MM.1S (cell line): Measurements from ENCODE around the gene GMPPA.

Source experiments
- DNase-seq: peaks from one replicate; pipeline ENCODE4 v3.0.0-alpha.2; 2015
- H2AFZ ChIP-seq: fragments of 300-600 bp; sonication (generic); 2 replicates; pipeline ENCODE4 v1.6.0; 2016; ENCODE audit warnings: antibody characterized with exemption, low read length
- H3F3A ChIP-seq: fragments of 300-600 bp; sonication (generic); 2 replicates; pipeline ENCODE4 v1.6.1; 2016; ENCODE audit warnings: mild to moderate bottlenecking, antibody characterized with exemption, low read length, moderate library complexity, mixed read lengths; ENCODE audit not compliant: insufficient read depth
- H3K27ac ChIP-seq: fragments of 300-600 bp; sonication (generic); 2 replicates; pipeline ENCODE4 v1.5.1; 2016; ENCODE audit warnings: mild to moderate bottlenecking, low read length
- H3K27me3 ChIP-seq: fragments of 300-600 bp; sonication (generic); replicated peaks from 2 replicates; pipeline ENCODE4 v1.6.0; 2016; ENCODE audit warnings: low read length; ENCODE audit not compliant: insufficient read depth
- H3K36me3 ChIP-seq: fragments of 300-600 bp; sonication (generic); replicated peaks from 2 replicates; pipeline ENCODE4 v1.6.1; 2016; ENCODE audit warnings: mild to moderate bottlenecking, low read length, mixed read lengths; ENCODE audit not compliant: insufficient read depth
- H3K4me1 ChIP-seq: fragments of 300-600 bp; sonication (generic); 2 replicates; pipeline ENCODE4 v1.6.1; 2016; ENCODE audit warnings: low read length, mixed read lengths
- H3K4me2 ChIP-seq: fragments of 300-600 bp; sonication (generic); 2 replicates; pipeline ENCODE4 v1.6.0; 2016; ENCODE audit warnings: low read depth, low read length
- H3K4me3 ChIP-seq: fragments of 300-600 bp; sonication (generic); 2 replicates; pipeline ENCODE4 v1.5.1; 2016; ENCODE audit warnings: low read length, mixed read lengths
- H3K79me2 ChIP-seq: fragments of 300-600 bp; sonication (generic); 2 replicates; pipeline ENCODE4 v1.6.1; 2016; ENCODE audit warnings: mixed run types, low read length, mixed read lengths
- H3K9ac ChIP-seq: fragments of 300-600 bp; sonication (generic); 2 replicates; pipeline ENCODE4 v1.6.1; 2016; ENCODE audit warnings: low read length, mixed read lengths
- H3K9me2 ChIP-seq: fragments of 300-600 bp; sonication (generic); replicated peaks from 2 replicates; pipeline ENCODE4 v1.6.1; 2016; ENCODE audit warnings: mild to moderate bottlenecking, low read length, mixed read lengths; ENCODE audit not compliant: insufficient read depth
- H3K9me3 ChIP-seq: fragments of 300-600 bp; sonication (generic); replicated peaks from 2 replicates; pipeline ENCODE4 v1.6.1; 2016; ENCODE audit warnings: mild to moderate bottlenecking, low read length, mixed read lengths; ENCODE audit not compliant: insufficient read depth
- H4K20me1 ChIP-seq: fragments of 300-600 bp; sonication (generic); 2 replicates; pipeline ENCODE4 v1.6.1; 2016; ENCODE audit warnings: mild to moderate bottlenecking, low read length, moderate library complexity, mixed read lengths; ENCODE audit not compliant: insufficient read depth
- CTCF ChIP-seq: fragments of 300-600 bp; sonication (generic); IDR thresholded peaks from 2 replicates; pipeline ENCODE4 v1.5.1; 2016; ENCODE audit warnings: antibody characterized with exemption, low read length, mixed read lengths
- EZH2 ChIP-seq: fragments of 300-600 bp; sonication (generic); optimal IDR thresholded peaks from 2 replicates; pipeline ENCODE3; 2017; ENCODE audit warnings: low read depth, mild to moderate bottlenecking, antibody characterized with exemption, low read length, mixed read lengths
- EZH2phosphoT487 ChIP-seq: fragments of 300-600 bp; sonication (generic); IDR thresholded peaks from 2 replicates; pipeline ENCODE4 v1.6.1; 2018; ENCODE audit warnings: antibody characterized with exemption, low read length

GMPPA gene

GRCh38 chr2:219452361-219453317 is 46.1 kb upstream of the GMPPA start:
- DNase-seq, result no peak
- no peak overlapping the region for H2AFZ ChIP-seq
- no peaks in the 10 kb centered on the region for H3K79me2 ChIP-seq
- no peaks in the 10 kb centered on the region for H3K36me3 ChIP-seq
- no peaks in the 10 kb centered on the region for H3K4me1 ChIP-seq
- no peak overlapping the region for H3K4me3 ChIP-seq
- no peaks in the 10 kb centered on the region for H3F3A ChIP-seq
- H4K20me1 ChIP-seq, result no peaks in the 10 kb centered on the region
- no peak overlapping the region for H3K4me2 ChIP-seq
- peaks cover 68% of the 10 kb centered on the region for H3K27me3 ChIP-seq
- no peaks in the 10 kb centered on the region for H3K9me2 ChIP-seq
- no peaks in the 10 kb centered on the region for H3K9me3 ChIP-seq
- no peak overlapping the region for H3K27ac ChIP-seq
- no peak overlapping the region for H3K9ac ChIP-seq
- TF ChIP-seq CTCF (no peak), EZH2phosphoT487 (no peak), EZH2 (no peak)

GRCh38 chr2:219453671-219454590 is 44.8 kb upstream of the GMPPA start:
- no peak overlapping the region for H3K27ac ChIP-seq
- DNase-seq, result no peak
- H3K27me3 ChIP-seq, result peaks cover 66% of the 10 kb centered on the region
- H3K79me2 ChIP-seq, result no peaks in the 10 kb centered on the region
- no peaks in the 10 kb centered on the region for H3K4me1 ChIP-seq
- H3K9me3 ChIP-seq, result no peaks in the 10 kb centered on the region
- TF ChIP-seq EZH2, result no peak
- no peak for TF ChIP-seq CTCF
- no peak for TF ChIP-seq EZH2phosphoT487
- no peaks in the 10 kb centered on the region for H4K20me1 ChIP-seq
- H2AFZ ChIP-seq, result no peak overlapping the region
- H3F3A ChIP-seq, result no peaks in the 10 kb centered on the region
- no peaks in the 10 kb centered on the region for H3K36me3 ChIP-seq
- H3K9ac ChIP-seq, result no peak overlapping the region
- H3K9me2 ChIP-seq, result no peaks in the 10 kb centered on the region
- H3K4me3 ChIP-seq, result no peak overlapping the region
- no peak overlapping the region for H3K4me2 ChIP-seq

- Histone ChIP-seq H3K4me2 (no peak overlapping the region), H3K9ac (no peak overlapping the region), H3K36me3 (no peaks in the 10 kb centered on the region), H3F3A (no peaks in the 10 kb centered on the region), H3K27me3 (peaks cover 50% of the 10 kb centered on the region), H2AFZ (no peak overlapping the region), H3K79me2 (no peaks in the 10 kb centered on the region), H3K4me1 (no peaks in the 10 kb centered on the region), H4K20me1 (no peaks in the 10 kb centered on the region), H3K4me3 (no peak overlapping the region), H3K9me3 (no peaks in the 10 kb centered on the region), H3K9me2 (no peaks in the 10 kb centered on the region), H3K27ac (no peak overlapping the region)
- no peak for DNase-seq
- TF ChIP-seq CTCF (no peak), EZH2 (no peak), EZH2phosphoT487 (no peak)
These were observed 43.1 kb upstream of the GMPPA start for GRCh38 chr2:219455581-219455980.
